Brain microvascular endothelial cell (primary cell): ENCODE data around the gene PALLD.
"Not testable (repeated sequence)": the region's sequence is repeated elsewhere in the genome, so short reads cannot be mapped to it uniquely, and the experiment has no call there.

ENCODE experiments used
- DNase-seq: peaks from one replicate; pipeline ENCODE4 v3.0.0-alpha.2; 2020
- H3K27ac ChIP-seq: fragments of 250-450 bp; sonication (Bioruptor Pico); 2 replicates; pipeline ENCODE4 v1.5.1; 2020; ENCODE audit warnings: mild to moderate bottlenecking, moderate library complexity
- H3K27me3 ChIP-seq: fragments of 250-450 bp; sonication (Bioruptor Pico); replicated peaks from 2 replicates; pipeline ENCODE4 v1.5.1; 2020; ENCODE audit warnings: mild to moderate bottlenecking
- H3K36me3 ChIP-seq: fragments of 250-450 bp; sonication (Bioruptor Pico); replicated peaks from 2 replicates; pipeline ENCODE4 v1.5.1; 2020; ENCODE audit warnings: mild to moderate bottlenecking
- H3K4me3 ChIP-seq: 2 replicates; pipeline ENCODE4 v1.5.1; 2011; ENCODE audit warnings: low read depth, mild to moderate bottlenecking, control low read depth, low read length, moderate library complexity
- CTCF ChIP-seq: IDR thresholded peaks from 2 replicates; pipeline ENCODE4 v1.5.1; 2011; ENCODE audit warnings: low read depth, mild to moderate bottlenecking, moderate library complexity, low read length, control low read depth, inconsistent platforms; ENCODE audit errors: missing control alignments
- in situ Hi-C: cut with HindIII; loops from 2 replicates; pipeline ENCODE4 v1.10.0; 2017; ENCODE audit warnings: low sequenced_read_pairs, low pct_ligation_motif_present

Gene PALLD

DNA sequence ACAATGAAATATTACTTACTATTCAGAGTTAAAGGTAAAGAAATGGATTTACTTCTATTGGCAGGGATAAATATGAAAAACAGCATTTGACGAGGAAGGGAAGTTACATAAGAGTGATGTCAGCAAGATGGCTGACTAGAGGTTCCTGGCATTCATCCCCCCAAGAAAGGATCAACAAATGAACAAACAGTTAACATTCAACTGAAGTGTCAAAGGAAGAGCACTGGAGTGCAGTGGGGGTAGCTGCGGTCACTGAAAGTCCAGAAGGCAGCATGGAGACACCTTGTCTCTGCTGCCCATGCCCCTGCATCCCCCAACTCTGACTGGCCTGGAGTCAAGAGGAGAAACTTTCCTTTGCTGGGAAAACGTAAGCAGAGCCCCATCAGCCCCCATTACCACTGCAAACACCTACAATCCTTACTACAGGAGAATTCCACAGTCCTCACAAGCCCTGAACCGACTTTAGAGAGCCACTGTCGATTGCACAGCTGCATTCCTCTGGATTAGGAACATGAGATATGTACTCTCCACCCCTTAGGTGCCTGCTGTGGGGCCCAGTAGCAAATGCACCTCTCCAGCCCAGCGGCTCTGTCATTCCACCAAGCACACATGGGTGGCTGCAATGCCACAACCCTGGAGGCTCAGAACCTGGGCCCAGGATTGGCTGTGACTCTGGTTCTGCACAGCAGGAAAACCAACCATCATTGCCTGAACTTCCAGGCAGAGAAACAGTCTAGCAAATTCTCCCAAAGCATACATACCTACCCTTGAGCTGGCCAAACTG lies 433.8 kb downstream of the PALLD start:
- Histone ChIP-seq H3K27me3 (no peaks in the 10 kb centered on the region), H3K36me3 (peaks cover 47% of the 10 kb centered on the region), H3K4me3 (no peak overlapping the region), H3K27ac (no peak overlapping the region)
- TF ChIP-seq CTCF: no peak
- in situ Hi-C loops: no loop called here
- DNase-seq: no peak

DNA sequence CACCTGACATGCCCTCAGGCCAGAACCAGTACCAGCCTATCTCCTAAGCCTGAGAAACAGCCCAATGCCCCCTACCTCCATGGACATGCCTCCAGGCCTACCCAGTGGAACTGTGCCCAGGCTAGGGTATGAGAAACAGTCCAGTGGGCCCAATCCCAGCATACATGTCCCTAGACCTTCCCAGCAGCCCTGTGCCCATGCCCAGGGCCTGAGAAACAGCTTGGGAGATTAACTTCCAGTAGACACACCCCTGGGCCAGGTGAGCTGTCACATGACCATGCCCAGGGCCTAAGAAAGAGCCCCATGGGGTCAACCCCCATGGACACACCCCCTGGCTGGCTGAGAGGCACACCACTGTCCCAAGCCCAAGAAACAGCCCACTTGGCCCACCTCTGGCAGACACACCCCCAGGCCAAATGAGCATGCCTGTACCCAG lies 434.4 kb downstream of the PALLD start:
- in situ Hi-C loops: no loop called here
- no peak overlapping the region for H3K4me3 ChIP-seq
- H3K27ac ChIP-seq: no peak overlapping the region
- H3K36me3 ChIP-seq: peaks cover 41% of the 10 kb centered on the region
- DNase-seq: no peak
- no peak for TF ChIP-seq CTCF
- no peaks in the 10 kb centered on the region for H3K27me3 ChIP-seq

DNA sequence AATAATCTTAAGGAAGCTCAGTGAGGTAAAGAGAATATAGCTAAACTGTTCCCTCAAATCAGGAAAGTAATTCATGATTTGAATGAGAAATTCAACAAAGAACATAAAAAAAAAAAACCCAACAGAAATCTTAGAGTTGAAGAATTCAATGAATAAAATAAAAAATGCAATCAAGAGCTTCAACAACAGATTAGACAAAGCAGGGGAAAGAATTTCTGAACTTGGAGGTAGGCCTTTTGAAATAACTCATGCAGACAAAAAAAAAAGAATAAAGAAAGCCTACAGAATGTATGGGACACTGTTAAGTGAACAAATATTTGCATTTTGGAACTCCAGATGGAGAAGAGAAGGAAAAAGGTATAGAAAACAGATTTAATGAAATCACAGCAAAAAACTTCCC lies 435.3 kb downstream of the PALLD start:
- H3K4me3 ChIP-seq: no peak overlapping the region
- peaks cover 31% of the 10 kb centered on the region for H3K36me3 ChIP-seq
- no peak overlapping the region for H3K27ac ChIP-seq
- no peak for TF ChIP-seq CTCF
- in situ Hi-C loops: no loop called here
- DNase-seq: no peak
- no peaks in the 10 kb centered on the region for H3K27me3 ChIP-seq

DNA sequence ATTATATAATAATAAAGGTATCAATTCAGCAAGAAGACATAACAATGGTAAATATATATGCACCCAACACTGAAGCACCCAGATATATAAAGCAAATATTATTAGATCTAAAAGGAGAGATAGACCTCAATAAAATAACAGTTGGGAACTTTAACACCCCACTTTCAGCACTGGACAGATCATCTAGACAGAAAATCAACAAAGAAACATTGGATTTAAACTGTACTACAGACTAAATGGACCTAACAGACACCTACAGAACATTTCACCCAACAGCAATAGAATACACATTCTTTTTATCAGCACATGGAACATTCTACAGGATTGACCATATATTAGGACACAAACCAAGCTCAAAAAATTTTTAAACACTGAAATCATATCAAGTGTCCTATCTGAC lies 436.6 kb downstream of the PALLD start:
- no peak for TF ChIP-seq CTCF
- Histone ChIP-seq H3K27ac (no peak overlapping the region), H3K36me3 (peaks cover 21% of the 10 kb centered on the region), H3K4me3 (no peak overlapping the region), H3K27me3 (no peaks in the 10 kb centered on the region)
- in situ Hi-C loops: no loop called here
- DNase-seq: no peak

- DNase-seq, H3K27ac ChIP-seq, in situ Hi-C loops, H3K36me3 ChIP-seq, H3K4me3 ChIP-seq, H3K27me3 ChIP-seq: not testable (repeated sequence)
Measured at GRCh38 chr4:168937473-168937872, 440.6 kb downstream of the PALLD start.

DNA sequence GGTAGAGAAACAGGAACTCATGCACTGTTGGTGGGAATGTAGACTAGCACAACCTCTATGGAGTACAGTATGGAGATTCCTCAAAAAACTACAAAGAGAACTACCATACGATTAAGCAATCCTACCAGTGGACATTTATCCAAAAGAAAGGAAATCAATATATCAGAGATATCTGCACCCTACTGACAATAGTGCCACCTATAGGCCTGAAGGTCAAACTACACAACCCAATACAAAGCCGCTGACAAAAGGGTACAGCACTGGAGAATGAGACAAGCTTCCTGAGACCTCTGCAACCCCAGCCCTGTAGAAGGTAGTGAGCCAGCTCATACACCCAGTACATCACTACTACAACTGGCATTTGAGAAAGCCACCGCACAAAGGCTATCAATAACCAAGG lies 446.1 kb downstream of the PALLD start:
- in situ Hi-C loops: no loop called here
- no peak for DNase-seq
- Histone ChIP-seq H3K27me3 (no peaks in the 10 kb centered on the region), H3K4me3 (no peak overlapping the region), H3K27ac (no peak overlapping the region), H3K36me3 (no peaks in the 10 kb centered on the region)
- peak; percentile 68 for TF ChIP-seq CTCF
